ENCODE measurements around the gene CNTN5.

GRCh38 chr11:100188137-100188783, 1167.5 kb downstream of the CNTN5 start:
- TF ChIP-seq CTCF (IDR thresholded peaks at IDR 0.05), result no peak
- no peak for TF ChIP-seq EZH2 (IDR thresholded peaks at IDR 0.05; ENCODE audit: borderline replicate concordance, insufficient read depth, low read depth, low read length, poor library complexity, severe bottlenecking)

All from B cell (primary cell).